M059J (cell line): ENCODE results near the gene GUCA1A. TPM values are rescaled to one million over a fixed set of nuclear protein-coding genes. Genes with fewer than 3 reads are reported as not detected.
"Not testable (repeated sequence)": the region's sequence is repeated elsewhere in the genome, so short reads cannot be mapped to it uniquely, and the experiment has no call there.

Source experiments
- DNase-seq: peaks from one replicate; pipeline ENCODE4 v3.0.0-alpha.2; 2012; ENCODE audit warnings: low read depth
- total RNA-seq: library from RNA; depleted of rRNA; stranded (reverse); fragments of >200 nt; shearing (Covaris generic); gene quantifications from 2 replicates; pipeline ENCODE4 v1.2.3, GENCODE V29; 2014

GUCA1A gene
- total RNA-seq, 1 experiment from 2014 or later: not detected

- no peak for DNase-seq
Measured at GRCh38 chr6:42147138-42147562, 26.0 kb upstream of the GUCA1A start.

GRCh38 chr6:42148058-42148457, 25.1 kb upstream of the GUCA1A start:
- no peak for DNase-seq

- DNase-seq: no peak
Measured at GRCh38 chr6:42150254-42150653, 22.9 kb upstream of the GUCA1A start.

- DNase-seq: no peak
Measured at GRCh38 chr6:42152024-42152423, 21.1 kb upstream of the GUCA1A start.

GRCh38 chr6:42152528-42153213, 20.5 kb upstream of the GUCA1A start:
- not testable (repeated sequence) for DNase-seq

- no peak for DNase-seq
Measured at GRCh38 chr6:42153921-42154320, 19.2 kb upstream of the GUCA1A start.

GRCh38 chr6:42154461-42155209, 18.5 kb upstream of the GUCA1A start:
- DNase-seq: no peak

- no peak for DNase-seq
Measured at GRCh38 chr6:42155293-42155692, 17.9 kb upstream of the GUCA1A start.

- DNase-seq: no peak
Measured at GRCh38 chr6:42156638-42157037, 16.5 kb upstream of the GUCA1A start.

- peak; percentile 34 for DNase-seq
Measured at GRCh38 chr6:42158011-42158410, 15.2 kb upstream of the GUCA1A start.

- no peak for DNase-seq
Measured at GRCh38 chr6:42158631-42159030, 14.5 kb upstream of the GUCA1A start.

- DNase-seq: no peak
Measured at GRCh38 chr6:42159431-42160024, 13.6 kb upstream of the GUCA1A start.

- DNase-seq: no peak
Measured at GRCh38 chr6:42162384-42162783, 10.8 kb upstream of the GUCA1A start.

GRCh38 chr6:42162812-42163211, 10.4 kb upstream of the GUCA1A start:
- no peak for DNase-seq

- DNase-seq: no peak
Measured at GRCh38 chr6:42163981-42164380, 9.2 kb upstream of the GUCA1A start.

- DNase-seq: peak; percentile 68
Measured at GRCh38 chr6:42165016-42165415, 8.1 kb upstream of the GUCA1A start.

GRCh38 chr6:42166444-42167141, 6.6 kb upstream of the GUCA1A start:
- DNase-seq: peak; percentile 80

GRCh38 chr6:42168650-42169049, 4.5 kb upstream of the GUCA1A start:
- DNase-seq: peak; percentile 18

- not testable (repeated sequence) for DNase-seq
Measured at GRCh38 chr6:42169780-42170179, 3.4 kb upstream of the GUCA1A start.

GRCh38 chr6:42171813-42172581, 1.2 kb upstream of the GUCA1A start:
- DNase-seq: no peak

GRCh38 chr6:42175860-42176259, 2.7 kb downstream of the GUCA1A start:
- no peak for DNase-seq

GRCh38 chr6:42176981-42177380, 3.8 kb downstream of the GUCA1A start:
- DNase-seq: no peak
